Measurements from ENCODE around the gene TTC13.

- TF ChIP-seq RFX5 (IDR thresholded peaks at IDR 0.05; ENCODE audit: low read length) = no peak
- peak; percentile 36; the same call in 1 of the 2 replicates for TF ChIP-seq CTCF (IDR thresholded peaks at IDR 0.05)
- TF ChIP-seq MAX (IDR thresholded peaks at IDR 0.05; ENCODE audit: low read depth) = peak; percentile 75
- no peak for TF ChIP-seq EZH2phosphoT487 (IDR thresholded peaks at IDR 0.05; ENCODE audit: borderline replicate concordance, low read depth)
- peak; percentile 61 for TF ChIP-seq RAD21 (IDR thresholded peaks at IDR 0.05; ENCODE audit: low read length)
- TF ChIP-seq ELF1 (IDR thresholded peaks at IDR 0.05) = peak; percentile 97
- TF ChIP-seq YY1 (IDR thresholded peaks at IDR 0.05; ENCODE audit: low read depth) = peak; percentile 77; the same call in 1 of the 2 replicates
- TF ChIP-seq JUND (IDR thresholded peaks at IDR 0.05) = no peak
- TF ChIP-seq FOXM1 (IDR thresholded peaks at IDR 0.05; ENCODE audit: low read depth) = no peak
- TF ChIP-seq USF1 (IDR thresholded peaks at IDR 0.05; ENCODE audit: borderline replicate concordance, low read depth) = no peak
- peak; percentile 30; the same call in 1 of the 2 replicates for TF ChIP-seq SMC3 (IDR thresholded peaks at IDR 0.05; ENCODE audit: low read depth, low read length)
- peak in 1 of 2 experiments; percentile 7; a peak in 1 of 4 replicates for TF ChIP-seq EP300 (IDR thresholded peaks at IDR 0.05; ENCODE audit: borderline replicate concordance in 1 of 2, low read depth in 1 of 2, low read length in 1 of 2)
- peak; percentile 85 for TF ChIP-seq TAF1 (IDR thresholded peaks at IDR 0.05; ENCODE audit: borderline replicate concordance, low read depth, low read length)
- no peak for TF ChIP-seq REST (IDR thresholded peaks at IDR 0.05; ENCODE audit: low read depth, low read length)
These were observed at the start of gene TTC13, which contains the start of gene ARV1 for GRCh38 chr1:230978491-230979388.

All from SK-N-SH (cell line).